HepG2 (cell line): ENCODE results near the gene PIP4K2B. TPM values are rescaled to one million over a fixed set of nuclear protein-coding genes. Genes with fewer than 3 reads are reported as not detected.

Experiments used
- HOXA7 ChIP-seq: sonication (generic); formaldehyde crosslinking; IDR thresholded peaks from 2 replicates; pipeline ENCODE4 v1.8.1; 2022; ENCODE audit warnings: mild to moderate bottlenecking, missing genetic modification reagents, moderate library complexity
- KDM3A ChIP-seq: IDR thresholded peaks from 2 replicates; pipeline ENCODE4 v1.6.1; 2018; ENCODE audit warnings: low read depth, missing compliant biosample characterization
- SRSF9 ChIP-seq: fragments of 200-400 bp; formaldehyde crosslinking; IDR thresholded peaks from 2 replicates; pipeline ENCODE4 v1.6.1; 2018; ENCODE audit warnings: borderline replicate concordance, mild to moderate bottlenecking, low read depth, low read length; ENCODE audit not compliant: insufficient read depth, poor library complexity, severe bottlenecking
- ZFY ChIP-seq: sonication (generic); formaldehyde crosslinking; IDR thresholded peaks from 2 replicates; pipeline ENCODE4 v1.4.0; 2020; ENCODE audit warnings: missing genetic modification reagents
- ZKSCAN5 ChIP-seq: sonication (generic); formaldehyde crosslinking; IDR thresholded peaks from 2 replicates; pipeline ENCODE4 v1.5.1; 2020; ENCODE audit warnings: mild to moderate bottlenecking, missing genetic modification reagents
- ZNF382 ChIP-seq: sonication (generic); formaldehyde crosslinking; IDR thresholded peaks from 2 replicates; pipeline ENCODE4 v1.5.0; 2020; ENCODE audit warnings: missing genetic modification reagents, mild to moderate bottlenecking, borderline replicate concordance
- ZNF484 ChIP-seq: sonication (generic); formaldehyde crosslinking; IDR thresholded peaks from 2 replicates; pipeline ENCODE4 v1.5.1; 2020; ENCODE audit warnings: mild to moderate bottlenecking, low read depth, missing genetic modification reagents, borderline replicate concordance
- ZNF674 ChIP-seq: sonication (generic); formaldehyde crosslinking; IDR thresholded peaks from 2 replicates; pipeline ENCODE4 v1.5.0; 2020; ENCODE audit warnings: low read depth, mild to moderate bottlenecking, missing genetic modification reagents
- polyA plus RNA-seq, 8 experiments: library from polyadenylated mRNA; depleted of rRNA in 3 of 8; stranded (reverse) in 7 of 8; unstranded in 1 of 8; fragments of >200 nt; fragmentation: Illumina TruSeq in 4 of 8; extraction: Trizol in 4 of 8; gene quantifications; 2 replicates each; pipeline versions ENCODE4 v1.2.1 to v1.2.3, GENCODE V29; 2011 to 2016; ENCODE audit warnings: low read depth in 4 of 8, missing spikeins in 1 of 8, mixed read lengths in 1 of 8; ENCODE audit not compliant: insufficient read depth in 1 of 8
- total RNA-seq, 5 experiments: library from RNA; depleted of rRNA; stranded (reverse); fragments of >200 nt; fragmentation: Illumina TruSeq; extraction: Trizol; gene quantifications; 2 replicates each; pipeline ENCODE4 v1.2.3, GENCODE V29; 2016; ENCODE audit warnings: low read depth in 1 of 5
- TF ChIP-seq, protein P1 (sequence below): sonication (generic); formaldehyde crosslinking; IDR thresholded peaks from 2 replicates; pipeline ENCODE4 v1.4.0; 2020; ENCODE audit warnings: mild to moderate bottlenecking, missing genetic modification reagents
- TF ChIP-seq, protein P2 (sequence below): sonication (generic); formaldehyde crosslinking; IDR thresholded peaks from 2 replicates; pipeline ENCODE4 v1.4.0; 2020; ENCODE audit warnings: missing genetic modification reagents, mild to moderate bottlenecking, borderline replicate concordance
- TF ChIP-seq, protein P3 (sequence below): sonication (generic); formaldehyde crosslinking; IDR thresholded peaks from 2 replicates; pipeline ENCODE4 v1.5.0; 2020; ENCODE audit warnings: missing genetic modification reagents

The PIP4K2B gene
- total and polyA plus RNA-seq, 2 of the 13 experiments (the other 11 are each of a cell fraction or from before 2014, with no cell fraction given), result 20.4 to 54.0 TPM

DNA sequence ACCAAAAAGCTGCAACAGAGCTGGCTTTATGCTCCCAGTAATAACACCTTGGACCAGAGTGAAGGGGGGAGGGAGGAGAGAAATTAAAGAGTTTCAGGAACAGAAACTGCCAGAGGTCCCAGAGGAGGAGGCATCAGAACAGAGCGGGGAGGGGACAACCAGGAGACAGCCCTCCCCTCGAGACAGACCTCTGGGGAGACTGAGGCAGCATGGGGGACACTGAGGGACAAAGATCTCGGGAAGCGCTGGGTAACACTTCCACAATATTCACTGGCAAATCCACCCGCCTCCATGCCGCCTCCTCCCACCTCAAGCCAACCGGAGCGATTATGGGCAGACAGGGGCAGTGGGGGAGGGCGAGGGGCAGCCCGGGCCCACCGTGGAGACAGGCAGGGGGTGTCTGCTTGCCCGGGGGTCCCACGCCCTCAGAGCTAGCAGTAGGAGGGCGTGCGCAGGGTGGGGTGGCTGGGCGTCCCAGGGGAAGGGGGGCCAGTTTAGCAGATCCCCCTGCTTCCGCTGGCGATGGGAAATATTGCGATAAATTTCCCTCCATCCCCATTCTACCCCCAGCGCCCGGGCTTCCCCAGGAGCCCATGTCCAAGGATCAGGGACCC is 52.4 kb downstream of the PIP4K2B start (continued):
- TF ChIP-seq SRSF9 (no peak), ZNF484 (CRISPR knock-in tag) (no peak), ZNF674 (CRISPR knock-in tag) (no peak), ZNF382 (CRISPR knock-in tag) (no peak), KDM3A (CRISPR knock-in tag) (0 out of 2 replicates have a peak, but pooled peaks have one; percentile 2), ZFY (no peak), ZKSCAN5 (CRISPR knock-in tag) (no peak), HOXA7 (0 out of 2 replicates have a peak, but pooled peaks have one; percentile 16)
- TF ChIP-seq, protein P1, sequence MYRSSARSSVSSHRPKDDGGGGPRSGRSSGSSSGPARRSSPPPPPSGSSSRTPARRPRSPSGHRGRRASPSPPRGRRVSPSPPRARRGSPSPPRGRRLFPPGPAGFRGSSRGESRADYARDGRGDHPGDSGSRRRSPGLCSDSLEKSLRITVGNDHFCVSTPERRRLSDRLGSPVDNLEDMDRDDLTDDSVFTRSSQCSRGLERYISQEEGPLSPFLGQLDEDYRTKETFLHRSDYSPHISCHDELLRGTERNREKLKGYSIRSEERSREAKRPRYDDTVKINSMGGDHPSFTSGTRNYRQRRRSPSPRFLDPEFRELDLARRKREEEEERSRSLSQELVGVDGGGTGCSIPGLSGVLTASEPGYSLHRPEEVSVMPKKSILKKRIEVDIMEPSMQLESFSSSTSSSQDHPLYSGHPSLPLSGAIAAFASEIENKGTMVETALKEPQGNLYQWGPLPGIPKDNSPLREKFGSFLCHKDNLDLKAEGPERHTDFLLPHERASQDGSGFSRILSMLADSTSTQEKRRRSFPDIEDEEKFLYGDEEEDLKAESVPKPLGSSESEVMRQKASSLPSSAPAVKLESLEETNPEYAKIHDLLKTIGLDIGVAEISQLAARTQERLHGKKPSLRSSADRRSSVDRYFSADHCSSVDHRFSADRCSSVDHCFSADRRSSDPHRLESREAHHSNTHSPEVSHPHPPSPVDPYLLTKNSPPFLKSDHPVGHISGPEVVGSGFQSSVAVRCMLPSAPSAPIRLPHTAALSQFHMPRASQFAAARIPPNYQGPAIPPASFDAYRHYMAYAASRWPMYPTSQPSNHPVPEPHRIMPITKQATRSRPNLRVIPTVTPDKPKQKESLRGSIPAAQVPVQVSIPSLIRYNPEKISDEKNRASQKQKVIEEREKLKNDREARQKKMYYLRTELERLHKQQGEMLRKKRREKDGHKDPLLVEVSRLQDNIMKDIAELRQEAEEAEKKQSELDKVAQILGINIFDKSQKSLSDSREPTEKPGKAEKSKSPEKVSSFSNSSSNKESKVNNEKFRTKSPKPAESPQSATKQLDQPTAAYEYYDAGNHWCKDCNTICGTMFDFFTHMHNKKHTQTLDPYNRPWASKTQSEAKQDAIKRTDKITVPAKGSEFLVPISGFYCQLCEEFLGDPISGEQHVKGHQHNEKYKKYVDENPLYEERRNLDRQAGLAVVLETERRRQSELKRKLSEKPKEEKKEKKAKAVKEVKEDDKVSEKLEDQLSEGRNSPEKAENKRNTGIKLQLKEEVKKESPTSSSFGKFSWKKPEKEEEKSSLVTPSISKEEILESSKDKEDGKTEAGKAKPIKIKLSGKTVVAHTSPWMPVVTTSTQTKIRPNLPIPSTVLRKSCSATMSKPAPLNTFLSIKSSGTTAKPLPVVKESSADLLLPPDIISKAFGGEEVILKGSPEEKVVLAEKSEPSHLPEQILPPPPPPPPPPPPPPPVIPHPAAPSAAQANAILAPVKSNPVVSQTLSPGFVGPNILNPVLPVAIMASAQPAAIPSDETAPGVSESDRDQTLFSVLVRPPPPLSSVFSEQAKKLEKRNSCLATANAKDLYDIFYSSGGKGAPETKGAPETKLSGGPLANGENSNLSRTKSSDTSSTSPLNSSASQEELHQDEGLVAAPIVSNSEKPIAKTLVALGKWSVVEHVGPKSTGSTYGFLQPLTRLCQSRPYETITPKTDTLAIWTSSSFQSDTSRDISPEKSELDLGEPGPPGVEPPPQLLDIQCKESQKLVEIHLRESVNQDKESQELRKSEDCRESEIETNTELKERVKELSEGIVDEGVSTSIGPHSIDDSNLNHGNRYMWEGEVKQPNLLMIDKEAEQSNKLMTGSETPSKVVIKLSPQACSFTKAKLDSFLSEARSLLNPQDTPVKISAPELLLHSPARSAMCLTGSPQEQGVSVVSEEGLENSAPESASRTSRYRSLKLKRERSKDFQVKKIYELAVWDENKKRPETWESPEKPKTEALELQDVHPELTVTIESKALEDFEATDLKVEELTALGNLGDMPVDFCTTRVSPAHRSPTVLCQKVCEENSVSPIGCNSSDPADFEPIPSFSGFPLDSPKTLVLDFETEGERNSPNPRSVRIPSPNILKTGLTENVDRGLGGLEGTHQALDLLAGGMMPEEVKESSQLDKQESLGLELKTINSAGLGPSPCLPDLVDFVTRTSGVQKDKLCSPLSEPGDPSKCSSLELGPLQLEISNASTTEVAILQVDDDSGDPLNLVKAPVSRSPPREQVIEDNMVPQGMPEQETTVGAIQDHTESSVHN (CRISPR knock-in tag), result no peak
- TF ChIP-seq, protein P2, sequence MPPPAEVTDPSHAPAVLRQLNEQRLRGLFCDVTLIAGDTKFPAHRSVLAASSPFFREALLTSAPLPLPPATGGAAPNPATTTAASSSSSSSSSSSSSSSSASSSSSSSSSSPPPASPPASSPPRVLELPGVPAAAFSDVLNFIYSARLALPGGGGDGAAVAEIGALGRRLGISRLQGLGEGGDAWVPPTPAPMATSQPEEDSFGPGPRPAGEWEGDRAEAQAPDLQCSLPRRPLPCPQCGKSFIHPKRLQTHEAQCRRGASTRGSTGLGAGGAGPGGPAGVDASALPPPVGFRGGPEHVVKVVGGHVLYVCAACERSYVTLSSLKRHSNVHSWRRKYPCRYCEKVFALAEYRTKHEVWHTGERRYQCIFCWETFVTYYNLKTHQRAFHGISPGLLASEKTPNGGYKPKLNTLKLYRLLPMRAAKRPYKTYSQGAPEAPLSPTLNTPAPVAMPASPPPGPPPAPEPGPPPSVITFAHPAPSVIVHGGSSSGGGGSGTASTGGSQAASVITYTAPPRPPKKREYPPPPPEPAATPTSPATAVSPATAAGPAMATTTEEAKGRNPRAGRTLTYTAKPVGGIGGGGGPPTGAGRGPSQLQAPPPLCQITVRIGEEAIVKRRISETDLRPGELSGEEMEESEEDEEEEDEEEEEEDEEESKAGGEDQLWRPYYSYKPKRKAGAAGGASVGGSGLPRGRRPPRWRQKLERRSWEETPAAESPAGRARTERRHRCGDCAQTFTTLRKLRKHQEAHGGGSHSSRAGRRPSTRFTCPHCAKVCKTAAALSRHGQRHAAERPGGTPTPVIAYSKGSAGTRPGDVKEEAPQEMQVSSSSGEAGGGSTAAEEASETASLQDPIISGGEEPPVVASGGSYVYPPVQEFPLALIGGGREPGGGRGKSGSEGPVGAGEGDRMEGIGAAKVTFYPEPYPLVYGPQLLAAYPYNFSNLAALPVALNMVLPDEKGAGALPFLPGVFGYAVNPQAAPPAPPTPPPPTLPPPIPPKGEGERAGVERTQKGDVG (CRISPR knock-in tag), result no peak
- TF ChIP-seq, protein P3, sequence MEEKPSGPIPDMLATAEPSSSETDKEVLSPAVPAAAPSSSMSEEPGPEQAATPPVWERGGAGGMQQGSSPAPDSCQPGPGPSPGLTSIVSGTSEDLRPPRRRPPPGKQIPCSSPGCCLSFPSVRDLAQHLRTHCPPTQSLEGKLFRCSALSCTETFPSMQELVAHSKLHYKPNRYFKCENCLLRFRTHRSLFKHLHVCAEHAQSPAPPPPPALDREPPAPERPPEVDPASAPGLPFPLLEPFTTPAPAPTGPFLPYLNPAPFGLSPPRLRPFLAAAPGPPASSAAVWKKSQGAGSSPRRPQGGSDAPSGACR, result no peak
